HepG2 (cell line): ENCODE results near the gene C1QTNF3.
"Not testable (repeated sequence)": the region's sequence is repeated elsewhere in the genome, so short reads cannot be mapped to it uniquely, and the experiment has no call there.

ENCODE experiments used
- BRCA1 ChIP-seq: sonication (generic); formaldehyde crosslinking; IDR thresholded peaks from 2 replicates; pipeline ENCODE4 v1.4.0; 2020; ENCODE audit warnings: missing genetic modification reagents
- ZNF124 ChIP-seq: sonication (generic); formaldehyde crosslinking; IDR thresholded peaks from 2 replicates; pipeline ENCODE4 v1.4.0; 2020; ENCODE audit warnings: missing genetic modification reagents

DNA sequence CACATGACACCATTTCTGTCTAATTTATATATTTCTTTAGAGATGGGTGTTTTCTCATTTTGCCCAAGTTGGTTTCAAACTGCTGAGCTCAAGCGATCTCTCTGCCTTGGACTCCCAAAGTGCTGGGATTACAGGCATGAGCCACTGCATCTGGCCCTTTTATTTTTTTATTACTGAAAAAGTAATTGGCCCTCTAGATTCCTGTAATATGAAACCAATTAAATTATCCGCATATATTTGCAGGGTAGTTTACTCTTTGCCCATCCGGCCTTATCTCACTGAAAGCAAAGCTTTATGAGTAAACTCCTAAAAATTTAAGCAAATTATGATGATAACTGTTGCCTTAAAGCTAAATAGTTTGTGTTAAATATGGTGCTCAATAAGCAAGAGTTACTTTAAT, 44.7 kb upstream of the C1QTNF3 start:
- not testable (repeated sequence) for TF ChIP-seq ZNF124 (CRISPR knock-in tag); BRCA1
